DND-41 (cell line): ENCODE data around the gene DLK1.

Experiments used
- ATAC-seq: fragments of 200-7000 bp; cut with Tn5 transposase; 3 replicates; pipeline ENCODE4 v1.9.1; 2021; ENCODE audit warnings: low read depth; ENCODE audit not compliant: insufficient read depth
- DNase-seq: peaks from one replicate; pipeline ENCODE4 v3.0.0-alpha.2; 2020
- H2AFZ ChIP-seq: 2 replicates; pipeline ENCODE4 v1.6.0; 2012; ENCODE audit warnings: low read depth, low read length
- H3K27ac ChIP-seq: 2 replicates; pipeline ENCODE4 v1.5.1; 2012; ENCODE audit warnings: low read length, inconsistent platforms
- H3K27me3 ChIP-seq: fragments of 200-600 bp; sonication (generic); 2 replicates; pipeline ENCODE4 v1.6.0; 2012; ENCODE audit warnings: low read length, mild to moderate bottlenecking, inconsistent platforms; ENCODE audit not compliant: insufficient read depth, poor library complexity
- H3K36me3 ChIP-seq: 2 replicates; pipeline ENCODE4 v1.5.1; 2012; ENCODE audit warnings: low read length, inconsistent platforms; ENCODE audit not compliant: insufficient read depth
- H3K4me1 ChIP-seq: 2 replicates; pipeline ENCODE4 v1.5.1; 2012; ENCODE audit warnings: mild to moderate bottlenecking, low read length; ENCODE audit not compliant: insufficient read depth
- H3K4me2 ChIP-seq: 2 replicates; pipeline ENCODE4 v1.6.0; 2012; ENCODE audit warnings: mild to moderate bottlenecking, moderate library complexity, low read length, inconsistent platforms; ENCODE audit not compliant: insufficient read depth
- H3K4me3 ChIP-seq, 2 experiments: fragments of 200-600 bp in 1 of 2; shearing (Covaris generic) in 1 of 2; 2 replicates each; pipeline ENCODE4 v1.5.1; 2012 to 2016; ENCODE audit warnings: inconsistent platforms in 2 of 2, low read length in 2 of 2, mild to moderate bottlenecking in 2 of 2, low read depth in 1 of 2, moderate library complexity in 1 of 2
- H3K79me2 ChIP-seq: 2 replicates; pipeline ENCODE4 v1.6.0; 2012; ENCODE audit warnings: low read length, inconsistent platforms; ENCODE audit not compliant: insufficient read depth
- H3K9ac ChIP-seq: 2 replicates; pipeline ENCODE4 v1.6.0; 2012; ENCODE audit warnings: low read depth, mild to moderate bottlenecking, inconsistent platforms, low read length, moderate library complexity
- H3K9me3 ChIP-seq: 2 replicates; pipeline ENCODE4 v1.5.1; 2012; ENCODE audit warnings: low read length, moderate library complexity, mild to moderate bottlenecking, inconsistent platforms; ENCODE audit not compliant: insufficient read depth, severe bottlenecking
- H4K20me1 ChIP-seq: 2 replicates; pipeline ENCODE4 v1.6.0; 2012; ENCODE audit warnings: low read length; ENCODE audit not compliant: insufficient read depth
- CTCF ChIP-seq: IDR thresholded peaks from 2 replicates; pipeline ENCODE4 v1.5.1; 2012; ENCODE audit warnings: borderline replicate concordance, low read length, moderate library complexity, mild to moderate bottlenecking; ENCODE audit not compliant: poor library complexity, severe bottlenecking; ENCODE audit errors: extremely low read depth
- EZH2 ChIP-seq: IDR thresholded peaks from 3 replicates; pipeline ENCODE4 v1.6.1; 2012; ENCODE audit warnings: borderline replicate concordance, low read depth, mild to moderate bottlenecking, moderate library complexity, low read length, inconsistent platforms; ENCODE audit not compliant: severe bottlenecking

Gene DLK1

GRCh38 chr14:100713705-100714104 lies 13.0 kb upstream of the DLK1 start:
- Histone ChIP-seq H3K27me3 (peaks cover 12% of the 10 kb centered on the region), H3K79me2 (no peaks in the 10 kb centered on the region), H3K36me3 (no peaks in the 10 kb centered on the region), H2AFZ (no peak overlapping the region), H3K4me1 (peaks cover 11% of the 10 kb centered on the region), H3K9ac (no peak overlapping the region), H3K27ac (no peak overlapping the region), H3K4me3 (no peak overlapping the region), H4K20me1 (peaks cover 9% of the 10 kb centered on the region), H3K9me3 (no peaks in the 10 kb centered on the region), H3K4me2 (no peak overlapping the region)
- TF ChIP-seq EZH2 (no peak), CTCF (no peak)
- ATAC-seq (no peak), DNase-seq (no peak)

GRCh38 chr14:100714258-100714892 lies 12.3 kb upstream of the DLK1 start:
- Histone ChIP-seq H3K36me3 (no peaks in the 10 kb centered on the region), H3K79me2 (no peaks in the 10 kb centered on the region), H3K27me3 (peaks cover 12% of the 10 kb centered on the region), H3K27ac (no peak overlapping the region), H3K4me2 (no peak overlapping the region), H3K4me1 (peaks cover 11% of the 10 kb centered on the region), H3K9me3 (no peaks in the 10 kb centered on the region), H3K9ac (no peak overlapping the region), H2AFZ (no peak overlapping the region), H4K20me1 (peaks cover 9% of the 10 kb centered on the region), H3K4me3 (no peak overlapping the region)
- no peak for TF ChIP-seq EZH2
- no peak for TF ChIP-seq CTCF
- peak; percentile 90 for ATAC-seq
- DNase-seq: peak; percentile 82

GRCh38 chr14:100715332-100715731 lies 11.4 kb upstream of the DLK1 start:
- H3K4me1 ChIP-seq: peaks cover 11% of the 10 kb centered on the region
- no peak for DNase-seq
- no peak overlapping the region for H3K4me3 ChIP-seq
- no peaks in the 10 kb centered on the region for H3K9me3 ChIP-seq
- no peak overlapping the region for H3K4me2 ChIP-seq
- H3K79me2 ChIP-seq: no peaks in the 10 kb centered on the region
- H3K27me3 ChIP-seq: peaks cover 17% of the 10 kb centered on the region
- no peak for ATAC-seq
- H2AFZ ChIP-seq: no peak overlapping the region
- peaks cover 9% of the 10 kb centered on the region for H4K20me1 ChIP-seq
- H3K9ac ChIP-seq: no peak overlapping the region
- TF ChIP-seq EZH2: no peak
- no peak for TF ChIP-seq CTCF
- H3K27ac ChIP-seq: no peak overlapping the region
- H3K36me3 ChIP-seq: no peaks in the 10 kb centered on the region
